ENCODE data around the gene RPRD1A.
"Not testable (repeated sequence)": the region's sequence is repeated elsewhere in the genome, so short reads cannot be mapped to it uniquely, and the experiment has no call there.

Gene RPRD1A

GRCh38 chr18:36075862-36076587, 8.7 kb upstream of the RPRD1A start:
- DNase-seq = no peak

- DNase-seq = no peak
Measured at GRCh38 chr18:36074435-36074834, 7.1 kb upstream of the RPRD1A start.

GRCh38 chr18:36073676-36074075, 6.3 kb upstream of the RPRD1A start:
- no peak for DNase-seq

- not testable (repeated sequence) for DNase-seq
Measured at GRCh38 chr18:36072406-36072805, 5.0 kb upstream of the RPRD1A start.

GRCh38 chr18:36066686-36067054, 689 bp downstream of the RPRD1A start:
- no peak for DNase-seq

GRCh38 chr18:36066001-36066400, 1.4 kb downstream of the RPRD1A start:
- DNase-seq = no peak

GRCh38 chr18:36064809-36065079, 2.6 kb downstream of the RPRD1A start:
- DNase-seq = not testable (repeated sequence)

GRCh38 chr18:36064027-36064808, 3.1 kb downstream of the RPRD1A start:
- DNase-seq = no peak

GRCh38 chr18:36058674-36059073, 8.7 kb downstream of the RPRD1A start:
- no peak for DNase-seq

- DNase-seq = no peak
Measured at GRCh38 chr18:36051760-36052159, 15.6 kb downstream of the RPRD1A start.

GRCh38 chr18:36050479-36050878, 16.9 kb downstream of the RPRD1A start:
- no peak for DNase-seq

GRCh38 chr18:36047521-36047920, 19.8 kb downstream of the RPRD1A start:
- DNase-seq = no peak

- no peak for DNase-seq
Measured at GRCh38 chr18:36046898-36047297, 20.5 kb downstream of the RPRD1A start.

GRCh38 chr18:36045241-36045991, 21.9 kb downstream of the RPRD1A start:
- no peak for DNase-seq

GRCh38 chr18:36043153-36043552, 24.2 kb downstream of the RPRD1A start:
- no peak for DNase-seq

- DNase-seq = no peak
Measured at GRCh38 chr18:36041146-36041545, 26.2 kb downstream of the RPRD1A start.

GRCh38 chr18:36038102-36038663, 29.2 kb downstream of the RPRD1A start:
- DNase-seq = no peak

- no peak for DNase-seq
Measured at GRCh38 chr18:36035253-36035652, 32.1 kb downstream of the RPRD1A start.

GRCh38 chr18:36034299-36034895, 33.0 kb downstream of the RPRD1A start:
- no peak for DNase-seq

GRCh38 chr18:36031903-36032302, 35.5 kb downstream of the RPRD1A start:
- no peak for DNase-seq

- DNase-seq = no peak
Measured at GRCh38 chr18:36031407-36031806, 36.0 kb downstream of the RPRD1A start.

GRCh38 chr18:36028859-36029258, 38.5 kb downstream of the RPRD1A start:
- no peak for DNase-seq

- DNase-seq = no peak
Measured at GRCh38 chr18:36025025-36025424, 42.3 kb downstream of the RPRD1A start.

Measured in stimulated activated CD4-positive, alpha-beta T cell treated with anti-CD3 and anti-CD28 coated beads, Interleukin-12 subunit alpha, Interleukin-12 subunit beta, amount 100 ng/mL, for 4 hours (primary cell).